Astrocyte (in vitro differentiated cells and primary cell): ENCODE results near the gene IER2. TPM values are rescaled to one million over a fixed set of nuclear protein-coding genes. Genes with fewer than 3 reads are reported as not detected.
A peak's percentile ranks its signal among the peaks of the same experiment; 100 is the strongest.

Experiments
- DNase-seq: peaks from one replicate; pipeline ENCODE4 v3.0.0-alpha.2; 2010; ENCODE audit warnings: low read depth
- FAIRE-seq: peaks from 2 replicates; lab custom pipeline; 2011; peaks lifted over from hg19 to GRCh38; lab: Jason Lieb, UNC
- H2AFZ ChIP-seq: 2 replicates; pipeline ENCODE4 v1.6.0; 2012; ENCODE audit warnings: low read depth, low read length, inconsistent platforms
- H3K27ac ChIP-seq: 2 replicates; pipeline ENCODE4 v1.5.1; 2011; ENCODE audit warnings: low read depth, low read length, inconsistent platforms
- H3K27me3 ChIP-seq: 2 replicates; pipeline ENCODE4 v1.6.0; 2011; ENCODE audit warnings: low read length, inconsistent platforms; ENCODE audit not compliant: insufficient read depth
- H3K36me3 ChIP-seq: 2 replicates; pipeline ENCODE4 v1.5.1; 2011; ENCODE audit warnings: low read length, inconsistent platforms; ENCODE audit not compliant: insufficient read depth
- H3K4me1 ChIP-seq: 2 replicates; pipeline ENCODE4 v1.5.1; 2011; ENCODE audit warnings: low read length, inconsistent platforms; ENCODE audit not compliant: insufficient read depth
- H3K4me2 ChIP-seq: 2 replicates; pipeline ENCODE4 v1.6.0; 2012; ENCODE audit warnings: low read length, inconsistent platforms
- H3K4me3 ChIP-seq: 2 replicates; pipeline ENCODE4 v1.5.1; 2011; ENCODE audit warnings: low read depth, mild to moderate bottlenecking, low read length, inconsistent platforms; ENCODE audit not compliant: insufficient read depth
- H3K79me2 ChIP-seq: 2 replicates; pipeline ENCODE4 v1.6.0; 2012; ENCODE audit warnings: mild to moderate bottlenecking, low read length, inconsistent platforms; ENCODE audit not compliant: insufficient read depth
- H3K9ac ChIP-seq: 2 replicates; pipeline ENCODE4 v1.6.0; 2012; ENCODE audit warnings: mild to moderate bottlenecking, low read length, inconsistent platforms
- H3K9me3 ChIP-seq: 2 replicates; pipeline ENCODE4 v1.5.1; 2012; ENCODE audit warnings: low read depth, mild to moderate bottlenecking, low read length, inconsistent platforms; ENCODE audit not compliant: insufficient read depth
- H4K20me1 ChIP-seq: 2 replicates; pipeline ENCODE4 v1.6.0; 2012; ENCODE audit warnings: low read length, inconsistent platforms; ENCODE audit not compliant: insufficient read depth
- H3K27ac Mint-ChIP-seq: one replicate; pipeline ENCODE4 v1.8.0; 2021; ENCODE audit warnings: mild to moderate bottlenecking, mixed read lengths; ENCODE audit not compliant: unreplicated experiment
- H3K27me3 Mint-ChIP-seq: one replicate; pipeline ENCODE4 v1.8.0; 2021; ENCODE audit warnings: low read depth, mixed read lengths; ENCODE audit not compliant: unreplicated experiment
- H3K36me3 Mint-ChIP-seq: one replicate; pipeline ENCODE4 v1.8.0; 2021; ENCODE audit warnings: low read depth, mixed read lengths; ENCODE audit not compliant: unreplicated experiment
- H3K4me1 Mint-ChIP-seq: one replicate; pipeline ENCODE4 v1.8.0; 2021; ENCODE audit warnings: low read depth, mixed read lengths; ENCODE audit not compliant: unreplicated experiment
- H3K4me3 Mint-ChIP-seq: one replicate; pipeline ENCODE4 v1.8.0; 2021; ENCODE audit warnings: mild to moderate bottlenecking, moderate library complexity, mixed read lengths; ENCODE audit not compliant: unreplicated experiment
- H3K9me3 Mint-ChIP-seq: one replicate; pipeline ENCODE4 v1.8.0; 2021; ENCODE audit warnings: mild to moderate bottlenecking, mixed read lengths; ENCODE audit not compliant: unreplicated experiment
- EZH2 ChIP-seq: IDR thresholded peaks from 2 replicates; pipeline ENCODE4 v1.6.1; 2012; ENCODE audit warnings: mild to moderate bottlenecking, low read length, inconsistent platforms; ENCODE audit not compliant: insufficient read depth
- total RNA-seq: library from RNA; stranded (reverse); gene quantifications from 2 replicates; pipeline ENCODE4 v1.2.1, GENCODE V29; 2021
- TF ChIP-seq, protein P1 (sequence below): IDR thresholded peaks from 2 replicates; pipeline ENCODE4 v1.5.1; 2011; ENCODE audit warnings: low read depth, mild to moderate bottlenecking, inconsistent platforms, low read length, moderate library complexity; ENCODE audit not compliant: insufficient read depth

IER2 gene
- total RNA-seq, 1 donor from 2014 or later = 71.3 TPM

DNA sequence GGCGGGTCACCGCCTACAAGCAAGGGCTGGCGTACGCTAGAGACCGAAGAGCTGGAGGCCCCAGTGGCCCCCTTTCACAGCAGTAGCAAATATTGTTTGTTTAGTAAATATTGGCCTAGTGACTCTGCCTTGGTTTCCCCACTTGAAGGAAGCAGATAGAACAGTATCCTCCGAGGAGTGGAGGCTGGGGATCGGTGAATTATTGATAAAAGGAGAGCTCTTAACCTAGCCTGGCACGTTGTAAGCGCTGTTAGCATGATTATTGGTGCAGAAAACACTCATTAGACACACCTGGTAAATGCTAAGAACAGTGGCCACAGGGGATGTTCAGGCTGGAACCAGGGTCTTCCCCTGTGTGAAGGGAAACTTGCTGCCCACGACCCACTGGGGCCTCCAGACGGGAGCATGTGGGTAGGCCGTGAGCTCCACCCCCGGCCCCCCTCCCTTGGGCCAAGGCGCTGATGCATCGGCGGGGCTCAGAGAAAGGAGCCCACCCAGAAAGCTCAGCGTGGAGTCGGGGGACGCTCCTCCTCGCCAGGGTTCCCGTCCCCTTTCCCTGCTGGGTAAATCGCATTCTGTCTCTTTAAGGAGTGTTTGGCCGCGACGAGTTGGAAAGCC, 2.3 kb downstream of the IER2 start:
- H3K4me1 Mint-ChIP-seq = peaks cover 9% of the 10 kb centered on the region
- peak overlapping the region; percentile 97 for H3K27ac Mint-ChIP-seq
- Histone ChIP-seq H3K4me2 (peak overlapping the region; percentile 97), H3K27ac (peak overlapping the region; percentile 95), H3K9ac (peak overlapping the region; percentile 100), H4K20me1 (peaks cover 36% of the 10 kb centered on the region), H3K9me3 (no peaks in the 10 kb centered on the region), H3K36me3 (no peaks in the 10 kb centered on the region), H3K4me1 (peaks cover 32% of the 10 kb centered on the region), H3K79me2 (peaks cover 60% of the 10 kb centered on the region), H2AFZ (peak overlapping the region; percentile 8), H3K4me3 (peak overlapping the region; percentile 100), H3K27me3 (no peaks in the 10 kb centered on the region)
- no peak for FAIRE-seq
- no peaks in the 10 kb centered on the region for H3K9me3 Mint-ChIP-seq
- TF ChIP-seq EZH2 = no peak
- TF ChIP-seq, protein P1, sequence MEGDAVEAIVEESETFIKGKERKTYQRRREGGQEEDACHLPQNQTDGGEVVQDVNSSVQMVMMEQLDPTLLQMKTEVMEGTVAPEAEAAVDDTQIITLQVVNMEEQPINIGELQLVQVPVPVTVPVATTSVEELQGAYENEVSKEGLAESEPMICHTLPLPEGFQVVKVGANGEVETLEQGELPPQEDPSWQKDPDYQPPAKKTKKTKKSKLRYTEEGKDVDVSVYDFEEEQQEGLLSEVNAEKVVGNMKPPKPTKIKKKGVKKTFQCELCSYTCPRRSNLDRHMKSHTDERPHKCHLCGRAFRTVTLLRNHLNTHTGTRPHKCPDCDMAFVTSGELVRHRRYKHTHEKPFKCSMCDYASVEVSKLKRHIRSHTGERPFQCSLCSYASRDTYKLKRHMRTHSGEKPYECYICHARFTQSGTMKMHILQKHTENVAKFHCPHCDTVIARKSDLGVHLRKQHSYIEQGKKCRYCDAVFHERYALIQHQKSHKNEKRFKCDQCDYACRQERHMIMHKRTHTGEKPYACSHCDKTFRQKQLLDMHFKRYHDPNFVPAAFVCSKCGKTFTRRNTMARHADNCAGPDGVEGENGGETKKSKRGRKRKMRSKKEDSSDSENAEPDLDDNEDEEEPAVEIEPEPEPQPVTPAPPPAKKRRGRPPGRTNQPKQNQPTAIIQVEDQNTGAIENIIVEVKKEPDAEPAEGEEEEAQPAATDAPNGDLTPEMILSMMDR = no peak
- DNase-seq = peak; percentile 25
- H3K27me3 Mint-ChIP-seq = no peaks in the 10 kb centered on the region
- peaks cover 15% of the 10 kb centered on the region for H3K36me3 Mint-ChIP-seq
- peak overlapping the region; percentile 95 for H3K4me3 Mint-ChIP-seq

DNA sequence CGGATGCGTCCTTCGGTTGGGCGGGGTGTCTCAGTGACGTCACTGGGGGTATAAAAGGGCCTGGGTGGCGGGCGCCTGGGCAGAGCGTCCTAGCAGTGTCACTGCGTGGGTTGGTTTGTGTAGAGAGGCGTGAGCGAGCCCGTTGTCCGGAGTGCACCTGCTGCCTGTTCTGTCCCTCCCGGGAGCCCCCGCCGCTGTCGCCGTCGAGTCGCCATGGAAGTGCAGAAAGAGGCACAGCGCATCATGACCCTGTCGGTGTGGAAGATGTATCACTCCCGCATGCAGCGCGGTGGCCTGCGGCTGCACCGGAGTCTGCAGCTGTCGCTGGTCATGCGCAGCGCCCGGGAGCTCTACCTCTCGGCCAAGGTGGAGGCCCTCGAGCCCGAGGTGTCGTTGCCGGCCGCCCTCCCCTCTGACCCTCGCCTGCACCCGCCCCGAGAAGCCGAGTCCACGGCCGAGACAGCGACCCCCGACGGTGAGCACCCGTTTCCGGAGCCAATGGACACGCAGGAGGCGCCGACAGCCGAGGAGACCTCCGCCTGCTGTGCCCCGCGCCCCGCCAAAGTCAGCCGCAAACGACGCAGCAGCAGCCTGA, 2.9 kb downstream of the IER2 start:
- no peaks in the 10 kb centered on the region for H3K27me3 ChIP-seq
- no peaks in the 10 kb centered on the region for H3K36me3 ChIP-seq
- TF ChIP-seq, protein P1 = no peak
- no peak for TF ChIP-seq EZH2
- H3K4me1 ChIP-seq = peaks cover 32% of the 10 kb centered on the region
- no peak overlapping the region for H2AFZ ChIP-seq
- H3K79me2 ChIP-seq = peaks cover 60% of the 10 kb centered on the region
- H3K9me3 Mint-ChIP-seq = no peaks in the 10 kb centered on the region
- peak overlapping the region; percentile 100 for H3K4me3 ChIP-seq
- peak overlapping the region; percentile 97 for H3K4me2 ChIP-seq
- H3K27me3 Mint-ChIP-seq = no peaks in the 10 kb centered on the region
- H3K27ac Mint-ChIP-seq = peak overlapping the region; percentile 97
- H3K9ac ChIP-seq = peak overlapping the region; percentile 100
- peaks cover 15% of the 10 kb centered on the region for H3K36me3 Mint-ChIP-seq
- peaks cover 36% of the 10 kb centered on the region for H4K20me1 ChIP-seq
- peak overlapping the region; percentile 95 for H3K27ac ChIP-seq
- DNase-seq (peak; percentile 83), FAIRE-seq (no peak)
- H3K4me1 Mint-ChIP-seq = peaks cover 9% of the 10 kb centered on the region
- H3K9me3 ChIP-seq = no peaks in the 10 kb centered on the region
- peak overlapping the region; percentile 95 for H3K4me3 Mint-ChIP-seq
